Effector CD8-positive, alpha-beta T cell (primary cell): ENCODE measurements around the gene ARSA.

ENCODE experiments used
- DNase-seq: peaks from one replicate; lab custom pipeline; 2025; lab: John Stamatoyannopoulos, UW

The ARSA gene

GRCh38 chr22:50581031-50581949 lies 46.7 kb downstream of the ARSA start:
- no peak for DNase-seq

- DNase-seq, result no peak
Measured at GRCh38 chr22:50579752-50580151, 48.2 kb downstream of the ARSA start.

GRCh38 chr22:50578776-50579310 lies 49.1 kb downstream of the ARSA start:
- DNase-seq, result no peak

GRCh38 chr22:50577987-50578775 lies 49.8 kb downstream of the ARSA start, which contains the start of gene CPT1B:
Gene CPT1B (minus strand): TSS chr22:50578427. CDS start chr22:50577915, 512 bp downstream.
- DNase-seq, result no peak

- DNase-seq, result no peak
Measured at GRCh38 chr22:50577697-50577986, 50.3 kb downstream of the ARSA start.

- DNase-seq, result no peak
Measured at GRCh38 chr22:50576806-50577696, 50.9 kb downstream of the ARSA start.

GRCh38 chr22:50576070-50576469 lies 51.9 kb downstream of the ARSA start:
- no peak for DNase-seq

GRCh38 chr22:50575426-50575941 lies 52.5 kb downstream of the ARSA start:
- DNase-seq, result no peak
